Panc1 (cell line): ENCODE results near the gene NYAP2.

Experiments
- POLR2AphosphoS5 ChIP-seq: IDR thresholded peaks from 2 replicates; pipeline ENCODE4 v1.6.1; 2012; ENCODE audit warnings: mild to moderate bottlenecking, low read depth, low read length, moderate library complexity
- REST ChIP-seq, 2 experiments: IDR thresholded peaks; 2 replicates each; pipeline ENCODE4 v1.6.1; 2011 to 2012; ENCODE audit warnings: low read depth in 2 of 2, control low read depth in 1 of 2, low read length in 1 of 2, mild to moderate bottlenecking in 1 of 2, moderate library complexity in 1 of 2; ENCODE audit not compliant: insufficient read depth in 1 of 2
- TCF7L2 ChIP-seq: IDR thresholded peaks from 2 replicates; pipeline ENCODE4 v1.6.1; 2011; ENCODE audit warnings: mild to moderate bottlenecking, low read depth, low read length, inconsistent platforms
- TF ChIP-seq, protein P1 (sequence below): fragments of 450-650 bp; IDR thresholded peaks from 2 replicates; pipeline ENCODE4 v1.5.1; 2017; ENCODE audit warnings: mild to moderate bottlenecking

DNA sequence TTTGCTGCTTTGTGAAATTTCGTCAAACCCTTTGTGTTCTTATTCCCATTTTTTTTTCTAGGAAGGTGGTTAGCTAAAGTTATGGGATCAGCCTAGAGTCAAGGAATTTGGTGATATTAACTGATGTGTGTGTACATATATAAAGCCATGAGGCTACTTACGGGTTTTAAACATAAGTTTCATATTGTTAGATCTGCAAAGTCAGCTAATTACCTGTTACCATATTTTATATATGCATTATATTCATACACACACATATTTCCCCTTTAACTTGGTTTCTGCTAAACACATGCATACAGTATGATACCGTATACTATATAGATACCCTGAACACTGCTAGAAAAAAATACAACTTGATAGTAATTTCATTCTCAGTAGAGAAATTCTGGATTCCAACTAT lies 241.0 kb downstream of the NYAP2 start:
- TF ChIP-seq, protein P1, sequence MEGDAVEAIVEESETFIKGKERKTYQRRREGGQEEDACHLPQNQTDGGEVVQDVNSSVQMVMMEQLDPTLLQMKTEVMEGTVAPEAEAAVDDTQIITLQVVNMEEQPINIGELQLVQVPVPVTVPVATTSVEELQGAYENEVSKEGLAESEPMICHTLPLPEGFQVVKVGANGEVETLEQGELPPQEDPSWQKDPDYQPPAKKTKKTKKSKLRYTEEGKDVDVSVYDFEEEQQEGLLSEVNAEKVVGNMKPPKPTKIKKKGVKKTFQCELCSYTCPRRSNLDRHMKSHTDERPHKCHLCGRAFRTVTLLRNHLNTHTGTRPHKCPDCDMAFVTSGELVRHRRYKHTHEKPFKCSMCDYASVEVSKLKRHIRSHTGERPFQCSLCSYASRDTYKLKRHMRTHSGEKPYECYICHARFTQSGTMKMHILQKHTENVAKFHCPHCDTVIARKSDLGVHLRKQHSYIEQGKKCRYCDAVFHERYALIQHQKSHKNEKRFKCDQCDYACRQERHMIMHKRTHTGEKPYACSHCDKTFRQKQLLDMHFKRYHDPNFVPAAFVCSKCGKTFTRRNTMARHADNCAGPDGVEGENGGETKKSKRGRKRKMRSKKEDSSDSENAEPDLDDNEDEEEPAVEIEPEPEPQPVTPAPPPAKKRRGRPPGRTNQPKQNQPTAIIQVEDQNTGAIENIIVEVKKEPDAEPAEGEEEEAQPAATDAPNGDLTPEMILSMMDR, result no peak
- no peak for TF ChIP-seq REST (IDR thresholded peaks at IDR 0.05; ENCODE audit: insufficient read depth in 1 of 2, low read depth in 2 of 2, low read length in 1 of 2)
- TF ChIP-seq POLR2AphosphoS5, result no peak
- TF ChIP-seq TCF7L2, result no peak
